Stimulated activated CD4-positive, alpha-beta T cell treated with anti-CD3 and anti-CD28 coated beads, TNF-alpha, amount 100 ng/mL, for 48 hours (primary cell): ENCODE results near the gene FSTL4.

Source experiments
- DNase-seq, 3 donors: peaks; one replicate each; pipeline ENCODE4 v3.0.0-alpha.2; 2020; ENCODE audit warnings: low read depth in 3 of 3

FSTL4 gene

DNA sequence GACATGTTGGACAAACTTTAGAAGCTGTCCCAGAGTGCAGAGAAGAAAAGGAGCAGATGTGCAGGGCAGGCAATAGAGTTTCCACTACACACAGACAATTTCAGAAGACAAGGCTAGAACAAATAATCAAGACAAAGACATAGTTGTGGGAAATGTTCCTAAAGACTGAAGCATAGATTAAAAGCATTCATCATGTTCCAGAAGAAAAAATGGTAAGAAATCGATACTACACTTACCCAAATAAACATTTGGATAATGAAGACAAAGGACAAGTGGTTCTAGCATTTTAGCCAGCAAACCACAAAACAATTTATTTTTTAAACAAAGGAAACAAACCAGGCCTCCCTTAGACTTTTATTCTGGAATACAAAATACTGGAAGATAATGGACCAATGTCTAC is 97.9 kb downstream of the FSTL4 start:
- no peak for DNase-seq

DNA sequence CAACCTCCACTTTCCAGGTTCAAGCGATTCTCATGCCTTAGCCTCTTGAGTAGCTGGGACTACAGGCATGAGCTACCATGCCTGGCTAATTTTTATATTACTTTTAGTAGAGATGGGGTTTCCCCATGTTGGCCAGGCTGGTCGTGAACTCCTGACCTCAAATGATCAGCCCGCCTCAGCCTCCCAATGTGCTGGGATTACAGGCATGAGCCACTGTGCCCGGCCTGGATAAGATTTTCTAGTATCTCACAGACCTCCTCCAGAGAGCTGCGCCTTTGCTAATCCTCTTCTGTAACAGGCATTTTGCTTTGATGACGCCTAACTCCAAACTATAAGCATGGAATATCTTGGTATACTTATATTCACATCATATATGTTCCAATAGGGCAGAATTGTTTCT is 99.4 kb downstream of the FSTL4 start:
- no peak for DNase-seq

DNA sequence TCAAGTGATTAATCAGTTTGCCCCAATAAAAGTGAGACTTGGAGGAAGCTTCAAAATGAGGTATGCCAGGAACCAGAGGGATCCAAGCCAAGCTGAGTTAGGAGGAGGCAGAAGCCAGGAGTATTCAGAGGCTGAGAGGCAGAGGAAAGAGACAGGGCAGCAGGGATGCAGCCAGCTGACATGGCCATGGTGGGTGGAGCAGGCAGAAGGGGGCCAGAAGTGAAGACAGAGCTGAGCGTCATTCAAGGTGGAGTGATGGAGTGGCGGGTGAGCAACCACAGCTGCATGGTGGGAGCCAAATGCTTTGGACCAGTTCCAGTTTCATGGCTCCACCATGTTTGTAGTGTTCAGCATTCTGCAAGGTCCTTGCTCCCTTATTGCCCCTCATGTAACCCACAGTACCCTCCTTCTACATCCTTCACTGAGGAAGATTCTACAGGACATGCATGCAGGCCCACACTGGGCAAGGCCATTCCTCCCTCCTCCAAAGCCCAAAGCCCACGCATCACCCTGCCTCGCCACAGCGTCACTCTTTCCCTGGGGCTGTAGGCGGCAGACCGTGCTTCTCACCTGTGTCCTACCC is 100.6 kb downstream of the FSTL4 start:
- no peak for DNase-seq

DNA sequence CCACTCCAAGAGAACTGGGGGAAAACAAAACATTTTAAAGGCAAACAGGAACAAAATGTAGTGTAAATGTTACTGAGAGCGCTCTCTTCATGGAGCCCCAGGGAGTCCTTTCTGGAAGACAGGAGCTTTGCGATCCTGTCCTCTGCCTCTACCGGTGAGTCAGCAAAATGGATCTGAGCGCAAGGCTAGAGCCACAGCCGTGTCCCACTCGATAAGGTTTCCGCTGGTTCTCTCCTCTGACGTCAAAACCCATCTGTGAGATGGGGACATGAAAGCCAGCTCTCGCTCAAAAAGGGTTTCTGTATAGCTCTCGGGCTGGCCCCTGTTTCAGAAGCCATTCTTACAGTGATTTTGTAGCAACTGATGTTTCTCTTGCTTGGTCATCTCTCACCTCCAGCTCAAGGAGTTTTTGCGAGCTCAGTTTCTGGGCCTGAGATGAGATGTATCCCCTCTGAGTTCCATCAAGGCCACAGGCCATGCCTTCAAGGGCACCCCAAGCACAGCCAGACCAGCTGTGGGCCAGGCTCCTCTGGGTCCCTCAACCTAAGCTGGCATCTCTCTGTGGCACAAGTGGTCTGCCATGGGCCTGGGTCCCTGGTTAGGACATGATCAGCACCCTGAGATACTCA is 101.6 kb downstream of the FSTL4 start:
- no peak for DNase-seq

DNA sequence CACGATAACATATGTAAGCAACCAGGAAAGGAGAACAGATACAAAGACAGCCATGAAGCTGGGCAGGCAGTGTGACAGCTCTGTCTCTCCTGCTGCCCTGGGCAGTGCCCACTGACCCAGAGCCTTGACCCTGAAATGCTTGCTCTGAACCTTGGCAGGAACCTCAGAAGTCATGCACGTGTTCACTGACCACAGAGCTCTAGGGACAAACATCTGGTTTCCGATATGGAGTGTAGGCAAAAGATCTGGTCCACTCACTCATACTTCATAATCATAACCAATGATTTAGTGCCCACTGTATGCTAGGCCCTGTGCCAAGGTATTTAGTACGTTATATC is 102.6 kb downstream of the FSTL4 start:
- no peak for DNase-seq

DNA sequence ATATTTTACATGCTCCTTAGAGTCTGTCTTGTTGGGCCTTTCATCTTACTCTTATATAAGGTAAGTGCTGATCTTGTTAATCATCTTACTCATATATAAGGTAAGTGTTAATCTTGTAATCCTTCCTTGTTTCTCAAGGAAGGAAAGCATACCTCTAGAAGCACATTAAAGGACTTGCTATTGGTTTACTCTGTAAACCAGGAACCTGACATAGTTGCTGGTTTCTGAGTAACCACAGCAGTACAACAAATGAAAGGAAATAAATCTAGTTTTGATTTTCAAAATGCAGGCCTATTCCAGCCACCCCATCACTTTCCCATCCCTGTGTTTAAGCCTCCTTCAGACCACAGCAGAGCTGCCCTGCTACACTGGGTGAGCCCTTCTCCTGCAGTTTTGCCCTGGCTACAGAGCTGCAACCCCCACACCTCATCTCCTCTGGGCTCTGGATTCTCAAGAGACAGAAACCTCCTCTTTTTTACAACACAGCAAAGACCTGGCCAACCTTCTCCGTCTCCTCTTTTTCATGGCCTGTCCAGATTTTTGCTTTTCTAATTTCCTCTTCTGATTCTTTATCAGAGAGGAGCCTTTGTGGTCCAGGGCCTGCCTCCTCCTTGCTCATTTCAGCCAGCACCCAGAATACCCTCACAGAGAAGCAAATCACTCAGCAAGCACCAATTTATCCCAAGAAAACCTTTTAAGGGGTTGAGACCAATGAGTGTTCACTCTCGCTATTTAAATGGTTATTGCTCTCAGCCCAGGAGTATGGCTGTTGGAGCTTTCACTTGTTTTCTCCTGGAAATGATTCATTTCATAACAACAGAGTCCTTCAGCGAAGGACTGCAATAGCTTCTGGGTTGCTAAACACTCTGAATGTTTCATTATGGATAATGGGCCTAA is 103.2 kb downstream of the FSTL4 start:
- no peak for DNase-seq

DNA sequence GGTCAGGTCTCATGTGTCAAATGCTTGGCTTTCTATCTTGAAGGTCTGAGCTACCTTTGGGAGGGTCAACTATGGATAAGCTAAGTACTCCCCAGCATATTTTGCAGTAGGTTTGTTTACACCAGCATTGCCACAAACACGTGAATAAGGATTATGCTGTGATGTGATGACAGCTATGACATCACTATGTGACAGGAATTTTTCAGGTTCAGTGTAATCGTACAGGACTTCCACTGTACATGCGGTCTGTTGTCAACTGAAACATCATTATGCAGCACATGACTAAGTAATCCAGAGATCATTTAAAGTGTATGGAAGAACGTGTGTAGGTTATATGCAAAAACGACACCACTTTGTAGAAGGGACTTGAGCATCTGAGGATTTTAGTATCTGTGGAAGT is 104.0 kb downstream of the FSTL4 start:
- no peak for DNase-seq

DNA sequence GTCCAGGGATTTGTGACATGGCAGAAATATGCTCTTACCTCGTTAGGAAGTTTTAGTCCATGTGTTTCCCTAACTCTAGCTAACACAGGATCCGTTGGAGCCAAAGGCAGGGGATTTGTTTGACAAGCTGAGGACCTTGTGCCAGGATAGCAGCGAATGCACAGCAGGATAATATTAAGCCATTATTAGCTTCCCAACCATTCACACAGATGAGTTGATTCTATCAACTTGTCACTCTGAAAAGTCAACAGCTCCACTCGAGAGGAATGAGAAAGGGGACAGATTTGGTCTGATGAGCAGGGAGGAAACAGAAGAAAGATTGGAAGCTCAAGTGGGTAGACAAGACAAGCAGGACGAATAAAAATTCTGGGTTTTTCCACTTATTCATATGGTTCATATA is 106.2 kb downstream of the FSTL4 start:
- no peak for DNase-seq

DNA sequence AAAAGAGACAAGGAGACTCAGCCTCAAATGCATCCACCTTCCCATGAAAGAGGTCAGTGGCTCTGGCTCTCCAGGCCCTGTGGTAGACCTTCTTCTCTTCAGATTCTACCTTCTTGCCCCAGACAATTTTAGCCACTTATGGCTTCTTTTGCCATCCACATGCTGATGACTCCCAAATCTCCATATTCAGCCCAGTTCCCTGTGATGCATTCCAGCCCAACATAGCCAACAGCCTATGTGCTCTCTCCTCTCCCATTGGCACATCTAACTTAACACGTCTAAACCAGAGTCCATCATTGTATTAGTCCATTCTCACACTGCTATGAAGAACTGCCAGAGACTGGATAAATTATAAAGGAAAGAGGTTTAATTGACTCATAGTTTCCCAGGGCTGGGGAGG is 108.8 kb downstream of the FSTL4 start:
- no peak for DNase-seq

DNA sequence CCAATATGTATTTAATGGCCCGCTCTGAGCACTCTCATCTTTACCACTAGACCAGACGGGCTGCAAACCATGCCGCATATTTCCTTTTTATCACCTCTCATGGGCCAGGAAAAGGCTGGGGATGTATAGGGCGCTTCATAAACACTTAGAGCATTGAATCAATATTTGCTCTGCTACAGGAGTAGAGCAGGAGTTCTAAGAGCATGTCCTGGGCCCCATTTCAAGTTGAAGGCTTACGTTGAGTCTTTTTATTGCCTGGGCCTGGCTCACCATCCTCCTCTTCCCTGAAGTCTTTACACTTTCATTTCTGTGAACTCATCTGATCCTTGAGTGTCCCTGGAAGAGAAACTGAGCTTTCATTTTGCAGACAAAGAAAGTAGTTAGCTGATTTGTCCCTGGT is 112.4 kb downstream of the FSTL4 start:
- DNase-seq = no peak

DNA sequence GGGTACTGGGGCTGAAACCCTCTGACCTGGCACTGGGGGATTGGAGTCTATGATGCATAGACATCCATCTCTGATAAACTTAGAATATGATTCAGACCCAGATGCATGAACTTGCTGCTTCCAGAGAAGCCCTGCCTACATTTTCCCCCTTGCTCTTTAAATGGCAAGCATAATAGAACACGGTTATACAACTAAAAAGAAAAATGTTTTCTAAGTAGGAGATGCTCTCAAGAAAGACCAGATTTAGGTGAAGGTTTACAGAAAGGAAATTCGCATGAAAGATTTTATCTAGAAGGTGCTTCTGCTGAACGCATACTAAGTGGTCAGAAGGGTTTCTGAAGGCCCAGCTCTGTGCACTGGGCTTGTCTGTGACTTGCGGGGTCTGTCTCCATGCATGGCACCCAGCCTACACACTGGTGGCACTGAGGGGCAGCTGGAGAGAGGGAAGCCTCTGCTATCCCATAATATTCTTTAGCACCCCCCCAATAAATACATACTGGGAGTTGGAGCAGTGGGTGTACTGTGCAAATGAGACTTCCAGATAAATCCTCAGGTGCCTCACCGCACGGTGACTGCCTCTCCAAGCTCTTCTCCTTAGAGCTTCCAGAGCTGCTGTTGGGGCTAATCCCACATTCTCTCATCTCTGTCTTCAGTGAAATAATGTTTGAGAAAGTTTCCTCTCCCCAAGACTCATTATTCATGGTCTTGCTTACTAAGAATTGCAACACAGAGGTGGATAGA is 114.6 kb downstream of the FSTL4 start:
- DNase-seq = no peak

DNA sequence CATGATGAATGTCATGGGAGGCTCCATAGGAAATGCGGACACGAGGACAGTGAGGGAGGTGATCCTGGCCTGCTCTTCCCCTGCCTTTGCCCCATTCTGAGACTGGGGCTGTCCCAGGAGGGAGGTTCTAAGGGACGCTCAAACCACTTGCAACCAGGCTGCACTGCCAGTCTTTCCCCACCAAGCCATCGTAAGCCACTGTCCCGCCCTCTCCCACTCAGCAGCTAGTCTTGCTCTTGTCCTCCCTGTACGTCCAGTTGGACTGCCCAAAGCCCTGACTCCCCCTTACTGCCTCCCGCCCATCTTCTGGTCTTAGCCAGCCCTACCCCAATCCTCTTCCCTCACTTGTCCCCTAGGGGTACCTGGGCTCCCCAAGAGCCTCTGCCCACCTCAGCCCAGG is 115.7 kb downstream of the FSTL4 start:
- DNase-seq = no peak

DNA sequence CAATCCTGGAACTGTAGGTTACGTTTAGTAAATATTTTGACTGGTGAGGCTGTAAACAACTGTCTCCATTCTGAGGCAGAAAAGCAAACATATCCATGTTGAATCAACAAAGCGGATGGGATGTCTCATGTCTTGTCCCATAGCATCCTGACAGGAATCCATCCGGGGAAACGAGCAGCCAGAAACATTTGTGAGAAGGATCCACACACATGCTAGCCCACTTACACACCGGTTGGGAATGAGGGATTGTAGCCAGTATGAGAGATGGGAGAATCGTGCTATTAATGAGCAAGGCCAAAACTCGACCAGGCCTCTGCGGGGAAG is 117.5 kb downstream of the FSTL4 start:
- DNase-seq = no peak

DNA sequence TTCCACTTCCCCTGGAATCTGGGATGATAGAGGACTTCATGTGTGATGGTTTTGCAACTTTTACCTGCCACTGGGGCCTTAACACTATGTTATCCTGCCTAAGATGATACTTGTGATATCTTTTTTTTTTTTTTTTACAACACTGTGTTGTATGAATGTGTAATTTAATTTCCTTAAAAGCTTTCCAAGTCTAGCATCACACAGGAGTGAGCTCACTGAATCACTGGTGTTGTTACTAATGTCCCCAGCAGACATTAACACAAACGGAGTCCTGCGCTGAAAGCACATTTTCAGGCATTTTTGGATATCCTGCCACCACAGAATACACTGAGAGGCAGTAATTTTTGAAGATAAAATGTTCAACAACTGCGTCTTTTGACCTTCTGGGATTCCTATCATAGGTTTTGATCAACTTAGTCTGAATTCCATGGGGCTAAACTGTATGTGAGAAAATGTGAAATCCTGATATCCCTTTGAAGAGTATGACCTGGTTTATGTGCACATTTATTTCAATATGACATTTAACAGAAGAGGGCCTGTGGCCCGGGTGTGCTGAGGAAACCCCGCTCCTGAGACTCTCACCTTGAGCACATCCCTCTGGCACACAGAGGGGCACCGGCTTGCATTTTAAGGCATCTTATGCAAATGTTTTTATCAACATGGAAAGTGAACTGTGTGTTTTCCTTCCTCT is 118.0 kb downstream of the FSTL4 start:
- DNase-seq = no peak

DNA sequence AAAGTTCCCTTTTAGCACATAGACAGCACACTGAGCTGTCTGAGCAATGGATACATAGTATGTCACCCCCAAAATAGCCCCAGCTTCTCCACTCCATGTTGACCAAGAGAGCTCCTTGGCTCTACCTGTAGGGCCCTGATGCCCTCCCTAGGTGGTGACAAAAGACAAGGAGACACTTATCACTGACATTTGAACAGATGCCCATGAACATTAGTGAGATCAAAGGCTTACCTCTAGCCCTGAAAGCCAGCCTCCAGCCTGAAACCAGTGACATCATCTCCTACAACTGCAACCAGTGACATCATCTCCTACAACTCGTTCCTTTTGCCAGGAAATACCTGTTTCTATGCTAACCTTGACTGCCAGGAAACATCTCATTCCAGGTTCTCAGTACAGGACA is 122.7 kb downstream of the FSTL4 start:
- peak in 2 of 3 donors; percentile 8 to 32 for DNase-seq

DNA sequence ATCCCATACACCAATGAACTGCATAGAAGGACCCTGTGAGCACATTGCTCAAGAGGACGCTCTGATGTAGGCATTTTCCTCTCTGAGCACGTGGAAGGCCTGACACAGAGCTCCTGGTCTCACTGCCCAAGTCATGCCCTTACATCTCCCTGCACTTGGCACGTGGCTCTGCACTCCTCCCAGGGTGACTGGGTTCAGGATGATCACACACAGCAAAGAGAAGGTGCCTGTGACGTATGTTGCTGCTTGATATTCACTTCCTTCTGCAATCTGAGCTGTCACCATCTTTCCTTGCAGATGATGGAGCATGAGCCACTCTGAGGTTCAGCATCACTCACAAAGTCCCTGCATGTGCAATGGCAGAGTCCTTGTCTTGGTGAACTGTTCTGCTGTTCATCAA is 125.2 kb downstream of the FSTL4 start:
- no peak for DNase-seq

DNA sequence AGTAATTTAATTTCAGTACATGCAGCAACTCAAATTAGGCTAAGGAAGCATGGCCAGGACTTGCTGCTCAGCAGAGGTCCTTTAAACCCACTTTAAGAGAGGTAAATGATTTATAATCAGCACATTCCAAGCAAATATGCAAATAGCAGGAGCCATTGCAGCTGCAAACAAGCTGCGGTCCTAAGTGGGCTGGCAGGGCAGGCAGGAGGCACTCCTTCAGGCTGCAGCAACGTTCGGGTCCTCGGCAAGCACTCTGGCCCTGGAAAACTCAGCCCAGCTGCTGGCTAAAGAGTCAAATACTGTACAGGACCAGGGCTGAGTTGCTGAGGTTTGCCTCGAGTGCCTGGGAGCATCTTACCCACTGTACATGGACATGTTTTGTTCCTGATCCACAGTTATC is 126.9 kb downstream of the FSTL4 start:
- DNase-seq = no peak

DNA sequence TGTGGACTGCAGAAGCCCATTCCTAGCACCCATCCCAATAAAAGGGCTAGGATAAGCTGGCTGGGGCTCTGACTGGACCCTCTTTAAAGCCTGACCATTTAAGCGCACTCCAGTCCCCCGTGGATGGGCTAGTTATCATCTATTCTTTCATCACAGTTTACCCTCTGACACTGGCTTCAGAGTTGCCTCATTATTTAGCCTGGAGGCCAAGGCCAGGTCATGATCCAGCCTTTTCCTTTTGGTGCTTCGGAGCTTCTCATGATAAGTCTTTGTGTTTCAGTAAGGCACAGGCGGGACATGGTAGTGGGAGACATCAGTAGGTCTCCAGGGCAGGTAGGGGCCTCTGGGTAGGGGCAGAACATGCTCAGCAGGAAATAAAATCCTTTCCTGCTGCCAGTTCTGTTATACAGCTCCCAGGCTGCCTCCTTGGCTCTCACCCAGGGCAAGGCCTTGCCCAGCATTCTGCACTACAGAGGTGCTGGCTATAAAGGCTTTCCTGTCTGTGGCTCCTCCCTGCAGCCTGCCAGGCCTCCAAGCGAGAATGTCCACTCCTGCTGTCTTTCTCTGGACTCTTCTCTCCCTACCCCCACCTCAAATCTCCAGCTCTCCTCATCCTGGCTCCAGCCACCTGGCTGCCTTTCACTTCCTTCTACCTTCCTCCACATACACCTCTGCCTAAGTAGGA is 128.8 kb downstream of the FSTL4 start:
- no peak for DNase-seq

DNA sequence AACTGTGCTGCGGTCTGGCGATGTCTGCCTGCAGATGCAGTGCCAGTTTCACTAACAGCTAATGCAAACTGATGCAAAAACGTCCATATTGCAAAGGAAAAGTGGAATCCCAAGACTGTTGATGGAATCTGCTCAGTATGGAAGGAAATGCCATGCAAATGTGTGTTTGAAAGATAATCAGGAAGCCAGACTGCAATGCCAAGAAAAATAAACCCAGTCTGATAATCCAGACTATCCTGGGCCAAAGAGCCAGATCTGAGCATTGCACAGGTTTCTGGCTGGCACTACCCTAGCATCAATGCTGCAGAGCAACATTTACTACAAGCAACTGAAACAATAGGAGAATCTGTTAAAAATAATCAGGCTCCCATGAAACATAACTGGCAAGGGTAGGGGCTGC is 130.3 kb downstream of the FSTL4 start:
- no peak for DNase-seq

DNA sequence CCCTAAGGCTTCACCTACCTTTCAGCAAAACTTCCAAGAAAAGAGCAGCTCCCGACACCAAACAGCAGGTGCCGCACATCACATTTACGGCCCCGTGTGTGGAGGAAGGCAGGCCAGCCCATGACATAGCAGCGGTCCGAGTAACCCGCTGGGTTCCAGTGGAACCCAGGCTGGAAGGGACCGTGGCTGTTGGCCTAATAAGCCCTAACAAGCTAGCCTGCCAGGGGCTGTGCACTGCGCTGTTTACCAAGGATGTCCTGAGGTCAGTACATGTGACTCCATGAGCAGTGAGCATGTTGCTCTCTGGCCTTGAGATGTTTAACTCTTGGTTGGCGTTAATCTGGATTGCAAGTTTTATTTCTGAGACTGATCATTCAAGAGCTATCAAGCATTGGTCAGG is 131.5 kb downstream of the FSTL4 start:
- no peak for DNase-seq

DNA sequence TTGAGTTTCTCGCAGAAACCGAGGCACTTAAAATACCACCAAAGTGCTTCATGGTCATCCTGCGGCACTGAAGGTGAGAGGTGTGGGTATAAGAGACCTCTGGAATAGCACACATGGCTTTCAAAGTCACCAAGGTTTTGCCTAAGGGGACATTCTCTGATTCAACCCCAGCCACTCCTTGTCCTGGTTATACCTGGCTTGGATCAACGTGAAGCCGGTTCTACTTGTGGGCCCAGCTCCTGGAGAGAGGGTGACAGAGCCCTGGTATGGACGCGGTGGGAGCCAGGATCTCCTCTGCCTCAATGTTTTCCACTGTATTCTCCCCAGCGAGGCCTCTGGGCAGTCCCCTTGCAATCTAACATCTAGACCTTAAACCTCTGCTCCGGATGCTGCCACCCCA is 132.0 kb downstream of the FSTL4 start:
- no peak for DNase-seq
